BJ (cell line): ENCODE data around the gene UGT1A6. TPM values are rescaled to one million over a fixed set of nuclear protein-coding genes. Genes with fewer than 3 reads are reported as not detected.

ENCODE experiments used
- CTCF ChIA-PET: fragments of 350-600 bp; formaldehyde crosslinking; extraction: SDS; loops from one replicate; lab custom pipeline; 2021; ENCODE audit warnings: antibody characterized with exemption, inconsistent platforms; lab: Yijun Ruan, JAX
- POLR2A ChIA-PET: fragments of 300-600 bp; sonication (Branson Sonifier 250); formaldehyde crosslinking; extraction: SDS; loops from one replicate; lab custom pipeline; 2021; ENCODE audit warnings: antibody characterized with exemption; lab: Charles Lee
- DNase-seq: peaks from one replicate; pipeline ENCODE4 v3.0.0-alpha.2; 2011; ENCODE audit warnings: low read depth
- H3K27me3 ChIP-seq: 2 replicates; pipeline ENCODE4 v1.6.0; 2011; ENCODE audit warnings: low read length; ENCODE audit not compliant: control insufficient read depth, insufficient read depth
- H3K36me3 ChIP-seq: 2 replicates; pipeline ENCODE4 v1.5.1; 2011; ENCODE audit warnings: low read length; ENCODE audit not compliant: control insufficient read depth, insufficient read depth
- H3K4me3 ChIP-seq: 2 replicates; pipeline ENCODE4 v1.5.1; 2011; ENCODE audit warnings: low read depth, mild to moderate bottlenecking, control low read depth, low read length
- CTCF ChIP-seq: IDR thresholded peaks from 2 replicates; pipeline ENCODE4 v1.5.1; 2011; ENCODE audit warnings: low read depth, mild to moderate bottlenecking, control low read depth, inconsistent platforms, low read length, moderate library complexity; ENCODE audit not compliant: insufficient read depth
- polyA plus RNA-seq: library from polyadenylated mRNA; depleted of rRNA; stranded (reverse); fragments of >200 nt; gene quantifications from 2 replicates; pipeline ENCODE4 v1.2.3, GENCODE V29; 2011

Gene UGT1A6
- polyA plus RNA-seq, 1 experiment = not detected

- POLR2A ChIA-PET = no interaction called here
- Histone ChIP-seq H3K4me3 (no peak overlapping the region), H3K27me3 (0 out of 2 replicates have a peak, but pooled peaks cover 1% of the 10 kb centered on the region), H3K36me3 (no peaks in the 10 kb centered on the region)
- CTCF ChIA-PET = no interaction called here
- TF ChIP-seq CTCF = no peak
- no peak for DNase-seq
These were observed 121.6 kb downstream of the UGT1A6 start for GRCh38 chr2:233814056-233814835.

- peak; percentile 21 for DNase-seq
- ChIA-PET CTCF (no interaction called here), POLR2A (no interaction called here)
- Histone ChIP-seq H3K4me3 (no peak overlapping the region), H3K27me3 (0 out of 2 replicates have a peak, but pooled peaks cover 1% of the 10 kb centered on the region), H3K36me3 (no peaks in the 10 kb centered on the region)
- no peak for TF ChIP-seq CTCF
These were observed 123.2 kb downstream of the UGT1A6 start for GRCh38 chr2:233815861-233816260.

GRCh38 chr2:233816334-233816733, 123.6 kb downstream of the UGT1A6 start:
- POLR2A ChIA-PET = no interaction called here
- no peak for TF ChIP-seq CTCF
- DNase-seq = no peak

GRCh38 chr2:233816771-233817170, 124.1 kb downstream of the UGT1A6 start:
- no peak for DNase-seq
- H3K4me3 ChIP-seq = no peak overlapping the region
- H3K36me3 ChIP-seq = no peaks in the 10 kb centered on the region
- TF ChIP-seq CTCF = no peak
- CTCF ChIA-PET = no interaction called here
- H3K27me3 ChIP-seq = 0 out of 2 replicates have a peak, but pooled peaks cover 1% of the 10 kb centered on the region
- POLR2A ChIA-PET = no interaction called here

More at GRCh38 chr2:233816334-233816733, 123.6 kb downstream of the UGT1A6 start:
- Histone ChIP-seq H3K27me3 (0 out of 2 replicates have a peak, but pooled peaks cover 1% of the 10 kb centered on the region), H3K36me3 (no peaks in the 10 kb centered on the region), H3K4me3 (no peak overlapping the region)
- CTCF ChIA-PET = no interaction called here

GRCh38 chr2:233817361-233817911, 124.7 kb downstream of the UGT1A6 start:
- ChIA-PET POLR2A (no interaction called here), CTCF (no interaction called here)
- DNase-seq = no peak
- H3K27me3 ChIP-seq = 0 out of 2 replicates have a peak, but pooled peaks cover 1% of the 10 kb centered on the region
- no peak overlapping the region for H3K4me3 ChIP-seq
- no peak for TF ChIP-seq CTCF
- H3K36me3 ChIP-seq = no peaks in the 10 kb centered on the region
